ENCODE results near the gene COA7. TPM values are rescaled to one million over a fixed set of nuclear protein-coding genes. Genes with fewer than 3 reads are reported as not detected.

The COA7 gene
- total and polyA plus RNA-seq, 11 donors = 6.4 to 19.5 (median 16.3) TPM

DNA sequence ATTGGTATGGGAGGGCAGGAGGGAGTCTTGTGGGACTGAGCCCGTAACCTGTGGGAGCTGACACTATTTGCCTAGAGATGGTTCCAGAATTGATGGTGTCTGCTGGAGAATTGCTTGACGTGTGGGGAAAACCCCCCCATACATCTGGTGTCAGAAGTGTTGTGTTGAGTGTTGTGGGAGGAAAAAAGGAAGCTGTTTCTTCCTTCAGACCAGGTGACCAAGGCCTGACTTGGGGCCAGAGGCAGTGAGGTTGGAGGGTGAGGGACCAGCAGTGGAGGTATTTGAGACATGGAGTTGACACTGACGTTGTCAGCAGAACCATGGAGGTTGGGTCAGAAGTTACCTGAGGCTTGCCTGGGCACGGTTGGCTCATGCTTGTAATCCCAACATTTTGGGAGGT is 56.8 kb downstream of the COA7 start:
- intact Hi-C loops (cut with DNase I) = no loop called here
- WGBS, 4 donors = 84 to 89% (median 85%) methylated on average over 4 of the region's 4 CpGs

DNA sequence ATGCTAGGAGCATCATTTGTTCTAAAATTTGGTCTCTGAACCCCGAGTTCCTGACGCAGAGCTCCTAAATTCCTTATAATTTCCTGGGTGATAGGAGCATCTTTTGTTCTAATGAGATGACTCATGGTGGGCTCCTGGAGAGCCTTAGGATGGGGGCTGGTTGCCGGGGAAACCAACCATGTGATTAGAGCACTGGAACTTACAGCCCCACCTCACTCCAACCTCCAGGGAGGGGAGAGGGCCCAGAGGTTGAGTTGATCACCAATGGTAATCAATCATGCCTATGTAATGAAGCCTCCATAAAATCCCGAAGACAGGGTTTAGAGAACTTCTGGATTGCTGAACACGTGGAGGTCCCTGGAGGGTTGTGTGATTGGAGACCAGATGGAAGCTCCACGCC is 57.5 kb downstream of the COA7 start:
- TF ChIP-seq, protein P1, sequence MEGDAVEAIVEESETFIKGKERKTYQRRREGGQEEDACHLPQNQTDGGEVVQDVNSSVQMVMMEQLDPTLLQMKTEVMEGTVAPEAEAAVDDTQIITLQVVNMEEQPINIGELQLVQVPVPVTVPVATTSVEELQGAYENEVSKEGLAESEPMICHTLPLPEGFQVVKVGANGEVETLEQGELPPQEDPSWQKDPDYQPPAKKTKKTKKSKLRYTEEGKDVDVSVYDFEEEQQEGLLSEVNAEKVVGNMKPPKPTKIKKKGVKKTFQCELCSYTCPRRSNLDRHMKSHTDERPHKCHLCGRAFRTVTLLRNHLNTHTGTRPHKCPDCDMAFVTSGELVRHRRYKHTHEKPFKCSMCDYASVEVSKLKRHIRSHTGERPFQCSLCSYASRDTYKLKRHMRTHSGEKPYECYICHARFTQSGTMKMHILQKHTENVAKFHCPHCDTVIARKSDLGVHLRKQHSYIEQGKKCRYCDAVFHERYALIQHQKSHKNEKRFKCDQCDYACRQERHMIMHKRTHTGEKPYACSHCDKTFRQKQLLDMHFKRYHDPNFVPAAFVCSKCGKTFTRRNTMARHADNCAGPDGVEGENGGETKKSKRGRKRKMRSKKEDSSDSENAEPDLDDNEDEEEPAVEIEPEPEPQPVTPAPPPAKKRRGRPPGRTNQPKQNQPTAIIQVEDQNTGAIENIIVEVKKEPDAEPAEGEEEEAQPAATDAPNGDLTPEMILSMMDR (IDR thresholded peaks at IDR 0.05) = no peak
- no peak for TF ChIP-seq POLR2A (IDR thresholded peaks at IDR 0.05)
- intact Hi-C loops (cut with DNase I) = no loop called here
- ATAC-seq = no peak

More for the DNA sequence above, 56.8 kb downstream of the COA7 start:
- ATAC-seq (no peak), DNase-seq (no peak)
- Histone ChIP-seq H3K27ac (no peak overlapping the region), H3K36me3 (no peaks in the 10 kb centered on the region), H3K27me3 (no peaks in the 10 kb centered on the region), H3K4me3 (no peak overlapping the region), H3K4me1 (peaks cover 0 to 25% (median 0%) of the 10 kb centered on the region in 12 donors), H3K9me3 (no peaks in the 10 kb centered on the region)
- TF ChIP-seq POLR2A (IDR thresholded peaks at IDR 0.05) = no peak
- TF ChIP-seq, protein P1 (IDR thresholded peaks at IDR 0.05) = no peak

GRCh38 chr1:52637946-52638345 is 60.2 kb downstream of the COA7 start:
- peaks cover 0 to 16% (median 11%) of the 10 kb centered on the region in 9 donors for H3K27me3 ChIP-seq
- no peak overlapping the region for H3K4me3 ChIP-seq
- no peak for ATAC-seq
- no peak for TF ChIP-seq POLR2A (IDR thresholded peaks at IDR 0.05)
- TF ChIP-seq, protein P1 (IDR thresholded peaks at IDR 0.05) = no peak
- 67 to 74% (median 69%) methylated on average over 4 of the region's 4 CpGs for WGBS, 4 donors
- H3K4me1 ChIP-seq = peaks cover 0 to 40% (median under 1%) of the 10 kb centered on the region in 12 donors
- H3K36me3 ChIP-seq = no peaks in the 10 kb centered on the region
- H3K9me3 ChIP-seq = no peaks in the 10 kb centered on the region
- DNase-seq = no peak
- intact Hi-C loops (cut with DNase I) = no loop called here
- H3K27ac ChIP-seq = peak overlapping the region in 1 of 12 donors; percentile 83

More for the DNA sequence above, 57.5 kb downstream of the COA7 start:
- 85 to 93% (median 90%) methylated on average over 6 of the region's 6 CpGs for WGBS, 4 donors
- no peak for DNase-seq
- H3K4me3 ChIP-seq = no peak overlapping the region
- H3K27me3 ChIP-seq = no peaks in the 10 kb centered on the region
- no peaks in the 10 kb centered on the region for H3K9me3 ChIP-seq
- H3K4me1 ChIP-seq = peaks cover 0 to 26% (median 0%) of the 10 kb centered on the region in 12 donors
- no peak overlapping the region for H3K27ac ChIP-seq
- no peaks in the 10 kb centered on the region for H3K36me3 ChIP-seq

DNA sequence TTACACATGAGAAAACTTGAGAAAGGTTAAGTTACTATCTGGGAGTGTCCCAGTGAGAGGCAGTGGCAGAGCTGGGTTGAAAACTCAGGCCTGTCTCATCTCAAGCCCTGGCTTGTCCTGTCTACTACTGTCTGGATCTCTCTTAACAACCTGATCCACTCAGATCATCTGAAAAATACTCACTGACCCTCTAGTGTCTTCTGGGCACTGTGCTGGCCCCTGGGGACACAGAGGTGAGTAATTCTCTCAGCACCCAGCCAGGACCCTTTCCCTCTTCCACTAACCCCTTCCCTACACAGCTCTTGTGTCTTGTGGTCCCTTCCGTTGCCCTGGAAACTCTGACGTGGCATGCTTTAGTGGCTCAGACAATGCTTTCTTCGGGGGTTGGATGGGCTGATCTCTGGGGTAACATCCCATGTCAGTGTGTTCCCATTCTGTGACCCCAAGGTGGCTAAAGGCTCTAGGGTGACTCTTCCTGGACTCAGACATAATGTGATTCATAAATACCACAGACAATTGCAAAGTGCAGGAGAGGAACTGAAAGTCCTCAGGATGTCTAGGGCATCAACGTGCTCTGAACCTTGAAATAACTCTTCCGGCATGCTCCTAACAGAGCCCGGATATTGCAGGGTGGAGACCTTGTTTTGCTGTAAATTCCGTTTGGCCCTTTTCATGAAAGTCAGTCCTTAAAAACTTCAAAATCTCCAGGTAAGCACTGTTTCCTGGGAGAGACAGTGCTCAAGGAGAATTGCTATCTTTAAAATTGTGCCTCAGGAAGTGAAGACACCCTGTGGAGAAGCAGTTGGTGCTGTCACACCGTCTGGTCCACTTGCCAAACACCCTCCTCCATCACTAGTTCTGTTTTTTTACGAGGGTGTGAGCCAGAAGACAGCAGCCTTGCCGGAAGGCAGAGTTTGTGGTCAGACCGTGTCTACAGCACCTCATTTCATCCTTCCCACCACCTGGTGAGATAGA is 61.1 kb downstream of the COA7 start:
- Histone ChIP-seq H3K4me1 (peaks cover 0 to 49% (median 2%) of the 10 kb centered on the region in 12 donors), H3K4me3 (peak overlapping the region in 1 of 12 donors; percentile 10), H3K27me3 (peaks cover 0 to 26% (median 20%) of the 10 kb centered on the region in 9 donors), H3K27ac (peak overlapping the region in 4 of 12 donors; percentile 26 to 83 (median 43)), H3K36me3 (no peaks in the 10 kb centered on the region), H3K9me3 (no peaks in the 10 kb centered on the region)
- TF ChIP-seq POLR2A (IDR thresholded peaks at IDR 0.05) = no peak
- TF ChIP-seq, protein P1 (IDR thresholded peaks at IDR 0.05) = no peak
- intact Hi-C loops (cut with DNase I) = no loop called here
- ATAC-seq (peak in 3 of 4 donors; percentile 25 to 71 (median 35)), DNase-seq (no peak)
- 56 to 74% (median 59%) methylated on average over 11 of the region's 11 CpGs for WGBS, 4 donors

Measured in heart left ventricle (tissue), 16 donors.